IPS-18a (cell line): ENCODE measurements around the gene DSCAML1.

Experiments used
- H3K27ac ChIP-seq: one replicate; pipeline ENCODE4 v1.5.1; 2013; ENCODE audit warnings: low read length
- H3K27me3 ChIP-seq: one replicate; pipeline ENCODE4 v1.6.1; 2013; ENCODE audit warnings: mild to moderate bottlenecking, low read length; ENCODE audit not compliant: control insufficient read depth, insufficient read depth
- H3K36me3 ChIP-seq: one replicate; pipeline ENCODE4 v1.6.1; 2013; ENCODE audit warnings: low read depth, low read length; ENCODE audit not compliant: control insufficient read depth
- H3K4me1 ChIP-seq: one replicate; pipeline ENCODE4 v1.6.1; 2013; ENCODE audit warnings: low read depth, low read length; ENCODE audit not compliant: control insufficient read depth
- H3K4me3 ChIP-seq: one replicate; pipeline ENCODE4 v1.5.1; 2013; ENCODE audit warnings: low read length
- H3K9ac ChIP-seq: one replicate; pipeline ENCODE4 v1.6.1; 2013; ENCODE audit warnings: mild to moderate bottlenecking, low read length, moderate library complexity
- H3K9me3 ChIP-seq: one replicate; pipeline ENCODE4 v1.6.1; 2013; ENCODE audit warnings: low read depth, low read length; ENCODE audit not compliant: control insufficient read depth

DSCAML1 gene

GRCh38 chr11:117796872-117797529 lies at the start of gene DSCAML1:
Gene DSCAML1, minus strand, starts transcription at chr11:117797216. Its CDS starts 137 bp downstream, at chr11:117797079.
- Histone ChIP-seq H3K4me1 (peaks cover 5% of the 10 kb centered on the region), H3K27ac (no peak within 1 kb of the TSS), H3K9ac (no peak within 1 kb of the TSS), H3K27me3 (peaks cover 73% of the 10 kb centered on the region), H3K4me3 (peak within 1 kb of the TSS; percentile 55), H3K9me3 (no peaks in the 10 kb centered on the region), H3K36me3 (no peaks in the 10 kb centered on the region)

- no peaks in the 10 kb centered on the region for H3K27me3 ChIP-seq
- no peaks in the 10 kb centered on the region for H3K4me1 ChIP-seq
- no peak overlapping the region for H3K9ac ChIP-seq
- H3K9me3 ChIP-seq, result no peaks in the 10 kb centered on the region
- H3K4me3 ChIP-seq, result no peak overlapping the region
- no peak overlapping the region for H3K27ac ChIP-seq
- H3K36me3 ChIP-seq, result peaks cover 2% of the 10 kb centered on the region
Measured at GRCh38 chr11:117843666-117844484, 46.9 kb upstream of the DSCAML1 start.

GRCh38 chr11:117842131-117842941 lies 45.3 kb upstream of the DSCAML1 start:
- no peaks in the 10 kb centered on the region for H3K27me3 ChIP-seq
- no peak overlapping the region for H3K4me3 ChIP-seq
- no peaks in the 10 kb centered on the region for H3K4me1 ChIP-seq

GRCh38 chr11:117841551-117842031 lies 44.6 kb upstream of the DSCAML1 start:
- Histone ChIP-seq H3K9me3 (no peaks in the 10 kb centered on the region), H3K4me1 (no peaks in the 10 kb centered on the region), H3K27me3 (no peaks in the 10 kb centered on the region), H3K9ac (no peak overlapping the region), H3K27ac (no peak overlapping the region), H3K4me3 (no peak overlapping the region), H3K36me3 (peaks cover 2% of the 10 kb centered on the region)

More at GRCh38 chr11:117842131-117842941, 45.3 kb upstream of the DSCAML1 start:
- H3K36me3 ChIP-seq, result peaks cover 2% of the 10 kb centered on the region
- H3K9ac ChIP-seq, result no peak overlapping the region
- no peaks in the 10 kb centered on the region for H3K9me3 ChIP-seq
- H3K27ac ChIP-seq, result no peak overlapping the region

- Histone ChIP-seq H3K9ac (no peak overlapping the region), H3K27me3 (no peaks in the 10 kb centered on the region)
Measured at GRCh38 chr11:117840881-117841550, 44.0 kb upstream of the DSCAML1 start.

GRCh38 chr11:117839936-117840813 lies 43.2 kb upstream of the DSCAML1 start:
- Histone ChIP-seq H3K4me1 (no peaks in the 10 kb centered on the region), H3K27me3 (no peaks in the 10 kb centered on the region)

More at GRCh38 chr11:117840881-117841550, 44.0 kb upstream of the DSCAML1 start:
- H3K36me3 ChIP-seq, result peaks cover 2% of the 10 kb centered on the region
- H3K4me1 ChIP-seq, result no peaks in the 10 kb centered on the region
- H3K27ac ChIP-seq, result no peak overlapping the region
- no peak overlapping the region for H3K4me3 ChIP-seq
- H3K9me3 ChIP-seq, result no peaks in the 10 kb centered on the region

GRCh38 chr11:117839380-117839881 lies 42.4 kb upstream of the DSCAML1 start:
- Histone ChIP-seq H3K36me3 (peaks cover 2% of the 10 kb centered on the region), H3K4me3 (no peak overlapping the region), H3K4me1 (no peaks in the 10 kb centered on the region), H3K27me3 (no peaks in the 10 kb centered on the region), H3K27ac (no peak overlapping the region), H3K9me3 (no peaks in the 10 kb centered on the region), H3K9ac (no peak overlapping the region)

More at GRCh38 chr11:117839936-117840813, 43.2 kb upstream of the DSCAML1 start:
- Histone ChIP-seq H3K9me3 (no peaks in the 10 kb centered on the region), H3K36me3 (peaks cover 2% of the 10 kb centered on the region), H3K4me3 (no peak overlapping the region), H3K27ac (no peak overlapping the region), H3K9ac (no peak overlapping the region)

- Histone ChIP-seq H3K27ac (no peak overlapping the region), H3K4me1 (no peaks in the 10 kb centered on the region)
Measured at GRCh38 chr11:117838901-117839300, 41.9 kb upstream of the DSCAML1 start.

GRCh38 chr11:117837791-117838190 lies 40.8 kb upstream of the DSCAML1 start:
- H3K27ac ChIP-seq, result no peak overlapping the region
- peaks cover 2% of the 10 kb centered on the region for H3K36me3 ChIP-seq
- no peak overlapping the region for H3K9ac ChIP-seq
- H3K27me3 ChIP-seq, result no peaks in the 10 kb centered on the region
- no peaks in the 10 kb centered on the region for H3K4me1 ChIP-seq
- H3K9me3 ChIP-seq, result no peaks in the 10 kb centered on the region
- no peak overlapping the region for H3K4me3 ChIP-seq

More at GRCh38 chr11:117838901-117839300, 41.9 kb upstream of the DSCAML1 start:
- H3K27me3 ChIP-seq, result no peaks in the 10 kb centered on the region
- no peak overlapping the region for H3K9ac ChIP-seq
- H3K36me3 ChIP-seq, result peaks cover 2% of the 10 kb centered on the region
- H3K9me3 ChIP-seq, result no peaks in the 10 kb centered on the region
- H3K4me3 ChIP-seq, result no peak overlapping the region
